Urinary bladder (tissue), 4 donors: ENCODE results near the gene TMC2. TPM values are rescaled to one million over a fixed set of nuclear protein-coding genes. Genes with fewer than 3 reads are reported as not detected.

Experiments used
- DNase-seq: peaks from one replicate; pipeline ENCODE4 v3.0.0-alpha.2; 2015; ENCODE audit errors: extremely low spot score
- H3K27ac ChIP-seq: one replicate; pipeline ENCODE4 v1.5.1; 2013; ENCODE audit warnings: low read depth, mild to moderate bottlenecking, moderate library complexity
- H3K36me3 ChIP-seq: one replicate; pipeline ENCODE4 v1.6.1; 2013; ENCODE audit warnings: mild to moderate bottlenecking, moderate library complexity; ENCODE audit not compliant: insufficient read depth
- H3K4me1 ChIP-seq: one replicate; pipeline ENCODE4 v1.6.1; 2013; ENCODE audit warnings: mild to moderate bottlenecking, moderate library complexity; ENCODE audit not compliant: insufficient read depth
- H3K4me3 ChIP-seq: one replicate; pipeline ENCODE4 v1.5.1; 2013; ENCODE audit warnings: low read depth, low read length
- WGBS: extraction: QIAGEN DNeasy Blood & Tissue Kit; methylation state at CpG from one replicate; pipeline ENCODE4 v1.1.7; 2013; 5-methylcytosine and 5-hydroxymethylcytosine counted together
- polyA plus RNA-seq: library from polyadenylated mRNA; stranded (reverse); fragments of 200-250 nt; gene quantifications from one replicate; pipeline ENCODE4 v1.2.3, GENCODE V29; 2013
- total RNA-seq: library from RNA; depleted of rRNA; stranded (reverse); fragments of >200 nt; gene quantifications from one replicate; pipeline ENCODE4 v1.2.3, GENCODE V29; 2014
- donor health status: healthy with polysubstance abuse.
- donor health status: healthy.

Gene TMC2
- total and polyA plus RNA-seq, 2 donors = 0.16 to 0.34 TPM

GRCh38 chr20:2610941-2611720, 74.8 kb downstream of the TMC2 start:
- H3K36me3 ChIP-seq = no peaks in the 10 kb centered on the region
- H3K27ac ChIP-seq = no peak overlapping the region
- WGBS = 71% methylated on average over 6 of the region's 6 CpGs
- DNase-seq = no peak
- H3K4me1 ChIP-seq = no peaks in the 10 kb centered on the region
- H3K4me3 ChIP-seq = no peak overlapping the region

GRCh38 chr20:2612073-2612472, 75.7 kb downstream of the TMC2 start:
- no peaks in the 10 kb centered on the region for H3K4me1 ChIP-seq
- WGBS = 86% methylated on average over 3 of the region's 3 CpGs
- DNase-seq = no peak

GRCh38 chr20:2616634-2617033, 80.3 kb downstream of the TMC2 start:
- Histone ChIP-seq H3K36me3 (no peaks in the 10 kb centered on the region), H3K4me3 (no peak overlapping the region), H3K27ac (no peak overlapping the region), H3K4me1 (no peaks in the 10 kb centered on the region)
- 61% methylated on average over 9 of the region's 9 CpGs for WGBS
- no peak for DNase-seq

More at GRCh38 chr20:2612073-2612472, 75.7 kb downstream of the TMC2 start:
- Histone ChIP-seq H3K4me3 (no peak overlapping the region), H3K27ac (no peak overlapping the region), H3K36me3 (no peaks in the 10 kb centered on the region)

- Histone ChIP-seq H3K27ac (no peak overlapping the region), H3K4me1 (no peaks in the 10 kb centered on the region), H3K4me3 (no peak overlapping the region), H3K36me3 (no peaks in the 10 kb centered on the region)
- 81% methylated on average over 16 of the region's 16 CpGs for WGBS
- DNase-seq = no peak
Measured at GRCh38 chr20:2617099-2617714, 80.8 kb downstream of the TMC2 start.

GRCh38 chr20:2618815-2619214, 82.4 kb downstream of the TMC2 start:
- no peak for DNase-seq
- Histone ChIP-seq H3K4me1 (no peaks in the 10 kb centered on the region), H3K36me3 (no peaks in the 10 kb centered on the region), H3K4me3 (no peak overlapping the region), H3K27ac (no peak overlapping the region)
- WGBS = 75% methylated on average over 6 of the region's 6 CpGs

- Histone ChIP-seq H3K4me1 (no peaks in the 10 kb centered on the region), H3K4me3 (no peak overlapping the region), H3K27ac (no peak overlapping the region), H3K36me3 (no peaks in the 10 kb centered on the region)
- no peak for DNase-seq
- 67% methylated on average over 2 of the region's 2 CpGs for WGBS
Measured at GRCh38 chr20:2619337-2619736, 83.0 kb downstream of the TMC2 start.

GRCh38 chr20:2619961-2620595, 83.7 kb downstream of the TMC2 start:
- Histone ChIP-seq H3K4me1 (no peaks in the 10 kb centered on the region), H3K4me3 (no peak overlapping the region), H3K27ac (no peak overlapping the region), H3K36me3 (no peaks in the 10 kb centered on the region)
- 88% methylated on average over 3 of the region's 3 CpGs for WGBS
- no peak for DNase-seq

GRCh38 chr20:2624190-2624589, 87.8 kb downstream of the TMC2 start:
- 67% methylated on average over 4 of the region's 4 CpGs for WGBS
- no peak overlapping the region for H3K4me3 ChIP-seq
- H3K36me3 ChIP-seq = no peaks in the 10 kb centered on the region
- no peak overlapping the region for H3K27ac ChIP-seq
- DNase-seq = no peak
- no peaks in the 10 kb centered on the region for H3K4me1 ChIP-seq

GRCh38 chr20:2625062-2625461, 88.7 kb downstream of the TMC2 start:
- H3K27ac ChIP-seq = no peak overlapping the region
- no peaks in the 10 kb centered on the region for H3K36me3 ChIP-seq
- 31% methylated on average over 2 of the region's 2 CpGs for WGBS
- no peak overlapping the region for H3K4me3 ChIP-seq
- H3K4me1 ChIP-seq = no peaks in the 10 kb centered on the region
- DNase-seq = no peak

- Histone ChIP-seq H3K36me3 (no peaks in the 10 kb centered on the region), H3K27ac (no peak overlapping the region), H3K4me1 (no peaks in the 10 kb centered on the region), H3K4me3 (no peak overlapping the region)
- 67% methylated on average over 9 of the region's 9 CpGs for WGBS
- no peak for DNase-seq
Measured at GRCh38 chr20:2626853-2627541, 90.6 kb downstream of the TMC2 start.

GRCh38 chr20:2631228-2631627, 94.9 kb downstream of the TMC2 start:
- DNase-seq = no peak
- no peaks in the 10 kb centered on the region for H3K36me3 ChIP-seq
- H3K4me1 ChIP-seq = no peaks in the 10 kb centered on the region
- 14% methylated on average over 1 of the region's 1 CpG for WGBS
- H3K4me3 ChIP-seq = no peak overlapping the region
- no peak overlapping the region for H3K27ac ChIP-seq

- no peak for DNase-seq
- no peak overlapping the region for H3K27ac ChIP-seq
- 16% methylated on average over 1 of the region's 1 CpG for WGBS
- H3K4me1 ChIP-seq = no peaks in the 10 kb centered on the region
- H3K36me3 ChIP-seq = no peaks in the 10 kb centered on the region
- no peak overlapping the region for H3K4me3 ChIP-seq
Measured at GRCh38 chr20:2633381-2633780, 97.0 kb downstream of the TMC2 start.

- no peak overlapping the region for H3K27ac ChIP-seq
- no peaks in the 10 kb centered on the region for H3K36me3 ChIP-seq
- no peaks in the 10 kb centered on the region for H3K4me1 ChIP-seq
- no peak overlapping the region for H3K4me3 ChIP-seq
- no peak for DNase-seq
- 83% methylated on average over 6 of the region's 6 CpGs for WGBS
Measured at GRCh38 chr20:2637246-2637645, 100.9 kb downstream of the TMC2 start.
